PC-9 (cell line): ENCODE results near the gene MEAK7. TPM values are rescaled to one million over a fixed set of nuclear protein-coding genes. Genes with fewer than 3 reads are reported as not detected.

Source experiments
- BruUV-seq: library from RNA; stranded (reverse); fragments of 400-500 nt; replicated peaks from 2 replicates; lab custom pipeline; 2021; lab: Mats Ljungman, UMichigan
- CTCF ChIA-PET: fragments of 300-600 bp; sonication (Branson Sonifier 250); formaldehyde crosslinking; loops from one replicate; lab custom pipeline; 2022; ENCODE audit warnings: antibody characterized with exemption; lab: Charles Lee
- POLR2A ChIA-PET: fragments of 300-600 bp; sonication (Branson Sonifier 250); formaldehyde crosslinking; loops from one replicate; lab custom pipeline; 2022; ENCODE audit warnings: antibody characterized with exemption; ENCODE audit not compliant: unreplicated experiment; lab: Charles Lee
- DNase-seq, 2 experiments: peaks; one replicate each; pipeline versions ENCODE4 v3.0.0 to v3.0.0-alpha.2; 2015 to 2022; ENCODE audit warnings: mixed read lengths in 1 of 2
- H2AFZ ChIP-seq: fragments of 200-600 bp; sonication (generic); 2 replicates; pipeline ENCODE4 v1.8.1; 2017; ENCODE audit warnings: antibody characterized with exemption
- H3F3A ChIP-seq: fragments of 200-600 bp; sonication (generic); 2 replicates; pipeline ENCODE4 v1.8.1; 2017; ENCODE audit warnings: antibody characterized with exemption, mild to moderate bottlenecking, low read depth; ENCODE audit not compliant: insufficient read depth
- H3K27ac ChIP-seq: fragments of 200-600 bp; sonication (generic); 2 replicates; pipeline ENCODE4 v1.6.1; 2016; ENCODE audit warnings: mixed run types
- H3K27me3 ChIP-seq: fragments of 200-600 bp; sonication (generic); 2 replicates; pipeline ENCODE4 v1.6.1; 2016; ENCODE audit warnings: low read depth, mixed run types; ENCODE audit not compliant: insufficient read depth
- H3K36me3 ChIP-seq: fragments of 200-600 bp; sonication (generic); 2 replicates; pipeline ENCODE4 v1.6.1; 2016; ENCODE audit warnings: low read depth, mixed run types
- H3K4me1 ChIP-seq: fragments of 200-600 bp; sonication (generic); replicated peaks from 2 replicates; pipeline ENCODE4 v1.6.1; 2016; ENCODE audit warnings: mixed run types; ENCODE audit not compliant: insufficient read depth
- H3K4me2 ChIP-seq: fragments of 200-600 bp; sonication (generic); 2 replicates; pipeline ENCODE4 v1.6.1; 2017; ENCODE audit warnings: mixed run types
- H3K4me3 ChIP-seq: fragments of 200-600 bp; sonication (generic); 2 replicates; pipeline ENCODE4 v1.6.1; 2016; ENCODE audit warnings: mixed run types
- H3K79me2 ChIP-seq: fragments of 200-600 bp; sonication (generic); 2 replicates; pipeline ENCODE4 v1.6.1; 2017; ENCODE audit warnings: low read depth, mixed run types
- H3K9me2 ChIP-seq: fragments of 200-600 bp; sonication (generic); 2 replicates; pipeline ENCODE4 v1.8.1; 2017; ENCODE audit warnings: mild to moderate bottlenecking; ENCODE audit not compliant: insufficient read depth
- H3K9me3 ChIP-seq: fragments of 200-600 bp; sonication (generic); 2 replicates; pipeline ENCODE4 v1.8.1; 2016; ENCODE audit warnings: low read depth; ENCODE audit not compliant: insufficient read depth
- H4K20me1 ChIP-seq: fragments of 200-600 bp; sonication (generic); 2 replicates; pipeline ENCODE4 v1.8.1; 2017; ENCODE audit not compliant: insufficient read depth
- EZH2 ChIP-seq: fragments of 200-600 bp; sonication (generic); IDR thresholded peaks from 2 replicates; pipeline ENCODE4 v1.8.0; 2017; ENCODE audit warnings: antibody characterized with exemption, low read depth
- intact Hi-C: fragments of 100-400 bp; cut with micrococcal nuclease; formaldehyde crosslinking; loops from one replicate; pipeline ENCODE4 v1.10.0; 2022; ENCODE audit not compliant: unreplicated experiment
- total RNA-seq: library from RNA; stranded (reverse); gene quantifications from 2 replicates; pipeline ENCODE4 v1.2.3, GENCODE V29; 2021
- TF ChIP-seq, protein P1 (sequence below): fragments of 200-600 bp; sonication (generic); conservative IDR thresholded peaks from 2 replicates; pipeline ENCODE4 v1.6.1; 2017; ENCODE audit warnings: mixed run types, antibody characterized with exemption, mild to moderate bottlenecking, moderate library complexity

The MEAK7 gene
- total RNA-seq, 1 experiment from 2014 or later, result 73.4 TPM

DNA sequence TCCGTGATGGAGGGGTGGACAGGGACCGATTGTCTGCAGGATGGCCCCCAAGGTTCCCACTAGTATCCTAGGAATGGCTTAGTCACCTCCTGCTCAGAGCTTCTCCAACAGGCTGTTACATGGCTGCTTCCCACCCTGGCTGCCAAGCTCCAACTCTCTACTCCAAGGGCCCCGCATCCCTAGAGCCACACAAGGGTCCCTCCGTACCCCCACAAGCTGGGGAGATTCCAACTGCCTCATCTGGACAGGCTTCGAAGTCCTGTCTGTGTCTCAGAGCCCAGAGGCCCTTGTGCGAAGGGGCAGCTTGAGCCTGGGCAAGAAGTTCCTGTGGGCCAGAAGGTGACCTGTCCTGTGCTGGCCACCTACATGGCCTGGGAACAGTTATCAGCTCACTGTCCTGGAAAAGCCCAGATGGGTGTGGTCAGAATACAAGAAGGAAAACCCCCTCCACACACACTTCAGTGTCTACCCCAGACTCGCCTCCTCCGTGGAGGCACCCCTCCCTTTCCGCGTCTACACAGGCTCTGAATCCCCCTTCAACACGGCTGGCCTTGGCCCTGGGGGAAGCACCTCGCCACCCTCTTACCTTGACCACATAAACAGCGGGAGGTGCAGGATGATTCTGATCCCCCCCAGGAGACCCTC lies 586 bp downstream of the MEAK7 start:
- 0 out of 2 replicates have a peak, but pooled peaks cover 8% of the 10 kb centered on the region for H3K36me3 ChIP-seq
- H3K27ac ChIP-seq, result peak overlapping the region; percentile 99
- DNase-seq, result peak; percentile 48 to 64
- peak overlapping the region; percentile 77; the same call in 1 of the 2 replicates for H2AFZ ChIP-seq
- H3K79me2 ChIP-seq, result peaks cover 39% of the 10 kb centered on the region
- no peaks in the 10 kb centered on the region for H3K9me3 ChIP-seq
- TF ChIP-seq, protein P1, sequence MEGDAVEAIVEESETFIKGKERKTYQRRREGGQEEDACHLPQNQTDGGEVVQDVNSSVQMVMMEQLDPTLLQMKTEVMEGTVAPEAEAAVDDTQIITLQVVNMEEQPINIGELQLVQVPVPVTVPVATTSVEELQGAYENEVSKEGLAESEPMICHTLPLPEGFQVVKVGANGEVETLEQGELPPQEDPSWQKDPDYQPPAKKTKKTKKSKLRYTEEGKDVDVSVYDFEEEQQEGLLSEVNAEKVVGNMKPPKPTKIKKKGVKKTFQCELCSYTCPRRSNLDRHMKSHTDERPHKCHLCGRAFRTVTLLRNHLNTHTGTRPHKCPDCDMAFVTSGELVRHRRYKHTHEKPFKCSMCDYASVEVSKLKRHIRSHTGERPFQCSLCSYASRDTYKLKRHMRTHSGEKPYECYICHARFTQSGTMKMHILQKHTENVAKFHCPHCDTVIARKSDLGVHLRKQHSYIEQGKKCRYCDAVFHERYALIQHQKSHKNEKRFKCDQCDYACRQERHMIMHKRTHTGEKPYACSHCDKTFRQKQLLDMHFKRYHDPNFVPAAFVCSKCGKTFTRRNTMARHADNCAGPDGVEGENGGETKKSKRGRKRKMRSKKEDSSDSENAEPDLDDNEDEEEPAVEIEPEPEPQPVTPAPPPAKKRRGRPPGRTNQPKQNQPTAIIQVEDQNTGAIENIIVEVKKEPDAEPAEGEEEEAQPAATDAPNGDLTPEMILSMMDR, result no peak
- no peak for TF ChIP-seq EZH2
- peak overlapping the region; percentile 92 for H3K4me3 ChIP-seq
- BruUV-seq, result TSS peak; percentile 50
- no peaks in the 10 kb centered on the region for H3K27me3 ChIP-seq
- no peaks in the 10 kb centered on the region for H3K9me2 ChIP-seq
- H3K4me2 ChIP-seq, result peak overlapping the region; percentile 90
- ChIA-PET CTCF (interaction anchor here (0.5 to 0.9 kb wide), 3 partner anchors 116 to 226 kb away, joined by 3 to 4 read pairs (median 3); no protein-coding TSS in a partner anchor), POLR2A (interaction anchor here (0.6 kb wide), 3 partner anchors 323 to 1146 kb away, joined by 4 to 5 read pairs (median 5); no protein-coding TSS in a partner anchor)
- H3F3A ChIP-seq, result peaks cover 52% of the 10 kb centered on the region
- no peaks in the 10 kb centered on the region for H4K20me1 ChIP-seq
- intact Hi-C loops, result loop anchor here (1.0 to 5.0 kb wide), 6 partner anchors 114 to 552 kb away; partner anchors contain the start of genes COTL1 and OSGIN1
- H3K4me1 ChIP-seq, result peaks cover 66% of the 10 kb centered on the region

DNA sequence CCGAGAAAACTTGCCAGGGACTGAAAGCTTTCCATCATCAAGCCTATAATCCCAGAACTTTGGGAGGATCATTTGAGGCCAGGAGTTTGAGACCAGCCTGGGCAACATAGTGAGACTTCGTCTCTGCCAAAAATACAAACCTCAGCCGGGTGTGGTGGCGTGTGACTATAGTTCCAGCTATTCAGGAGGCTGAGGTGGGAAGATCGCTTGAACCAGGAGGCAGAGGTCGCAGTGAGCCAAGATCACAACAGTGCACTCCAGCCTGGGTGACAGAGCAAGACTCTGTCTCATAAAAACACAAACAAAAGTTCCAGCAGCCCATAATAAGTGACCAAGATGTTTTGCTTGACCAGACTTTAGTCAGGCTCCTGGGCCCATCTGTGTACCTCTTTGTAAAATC lies 1.9 kb downstream of the MEAK7 start:
- H4K20me1 ChIP-seq, result no peaks in the 10 kb centered on the region
- ChIA-PET POLR2A (interaction anchor here (0.6 to 0.7 kb wide), 3 partner anchors 11 to 228 kb away, joined by 4 to 9 read pairs (median 8); no protein-coding TSS in a partner anchor), CTCF (no interaction called here)
- peaks cover 61% of the 10 kb centered on the region for H3F3A ChIP-seq
- H3K27ac ChIP-seq, result peak overlapping the region; percentile 99
- peak overlapping the region; percentile 92; the same call in 1 of the 2 replicates for H3K4me3 ChIP-seq
- TSS peak; percentile 33 for BruUV-seq
- no peak overlapping the region for H2AFZ ChIP-seq
- peak overlapping the region; percentile 90 for H3K4me2 ChIP-seq
- H3K79me2 ChIP-seq, result peaks cover 51% of the 10 kb centered on the region
- peaks cover 19% of the 10 kb centered on the region; the same call in 1 of the 2 replicates for H3K36me3 ChIP-seq
- H3K9me2 ChIP-seq, result no peaks in the 10 kb centered on the region
- intact Hi-C loops, result loop anchor here (5.0 kb wide), 4 partner anchors 275 to 550 kb away; partner anchors contain the start of gene OSGIN1
- TF ChIP-seq EZH2, result no peak
- TF ChIP-seq, protein P1, result no peak
- no peaks in the 10 kb centered on the region for H3K9me3 ChIP-seq
- DNase-seq, result peak; percentile 38 to 70
- no peaks in the 10 kb centered on the region for H3K27me3 ChIP-seq
- H3K4me1 ChIP-seq, result peaks cover 78% of the 10 kb centered on the region

DNA sequence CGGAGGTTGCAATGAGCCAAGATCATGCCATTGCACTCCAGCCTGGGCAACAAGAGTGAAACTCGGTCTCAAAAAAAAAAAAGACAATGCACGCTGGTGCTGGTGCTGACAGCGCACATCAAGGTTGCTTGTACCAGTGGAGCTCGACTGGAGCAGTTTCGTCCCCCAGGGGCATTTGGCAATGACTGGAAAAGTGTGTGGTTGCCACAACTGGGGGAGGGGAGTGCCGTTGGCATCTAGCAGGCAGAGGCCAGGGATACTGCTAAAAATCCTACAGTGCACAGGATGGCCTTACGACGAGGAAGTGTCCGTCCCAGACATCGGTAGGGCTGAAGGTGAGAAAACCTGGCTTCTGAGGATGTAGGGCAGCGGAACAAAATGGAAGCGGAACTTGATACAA lies 2.4 kb downstream of the MEAK7 start:
- POLR2A ChIA-PET, result interaction anchor here (0.6 to 0.7 kb wide), 4 partner anchors 11 to 370 kb away, joined by 3 to 9 read pairs (median 6); no protein-coding TSS in a partner anchor
- Histone ChIP-seq H3K4me1 (peaks cover 78% of the 10 kb centered on the region), H3K27ac (peak overlapping the region; percentile 99), H3K36me3 (peaks cover 24% of the 10 kb centered on the region; the same call in 1 of the 2 replicates), H3K4me2 (peak overlapping the region; percentile 90), H3K4me3 (peak overlapping the region; percentile 92; the same call in 1 of the 2 replicates), H3F3A (peaks cover 61% of the 10 kb centered on the region), H3K9me2 (no peaks in the 10 kb centered on the region), H4K20me1 (no peaks in the 10 kb centered on the region), H3K79me2 (peaks cover 52% of the 10 kb centered on the region), H3K9me3 (no peaks in the 10 kb centered on the region), H2AFZ (no peak overlapping the region), H3K27me3 (no peaks in the 10 kb centered on the region)
- intact Hi-C loops, result loop anchor here (5.0 kb wide), 4 partner anchors 275 to 550 kb away; partner anchors contain the start of gene OSGIN1
- BruUV-seq, result no TSS peak
- no peak for TF ChIP-seq EZH2
- TF ChIP-seq, protein P1, result no peak
- DNase-seq, result peak; percentile 86 to 91
- CTCF ChIA-PET, result no interaction called here
